ENCODE measurements around the gene ERBIN. TPM values are rescaled to one million over a fixed set of nuclear protein-coding genes. Genes with fewer than 3 reads are reported as not detected.

Gene ERBIN
- total RNA-seq, 1 experiment from 2014 or later = 70.6 TPM

DNA sequence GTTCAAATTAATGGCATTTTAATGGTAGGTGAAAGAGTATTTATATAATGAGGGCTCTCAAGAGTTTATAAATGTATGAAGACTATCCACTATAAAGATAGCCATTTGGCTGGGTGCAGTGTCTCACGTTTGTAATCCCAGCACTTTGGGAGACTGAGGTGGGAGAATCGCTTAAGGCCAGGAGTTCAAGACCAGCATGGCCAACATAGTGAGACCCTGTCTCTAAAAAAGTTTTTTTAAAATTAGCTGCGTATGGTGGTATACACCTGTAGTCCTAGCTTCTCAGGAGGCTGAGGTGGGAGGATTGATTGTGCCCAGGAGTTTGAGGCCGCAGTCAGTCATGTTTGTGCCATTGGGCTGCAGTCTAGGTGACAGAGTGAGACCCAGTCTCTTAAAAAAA, 61.6 kb downstream of the ERBIN start:
- H3K36me3 ChIP-seq = no peaks in the 10 kb centered on the region; the same call in 1 of the 2 replicates

DNA sequence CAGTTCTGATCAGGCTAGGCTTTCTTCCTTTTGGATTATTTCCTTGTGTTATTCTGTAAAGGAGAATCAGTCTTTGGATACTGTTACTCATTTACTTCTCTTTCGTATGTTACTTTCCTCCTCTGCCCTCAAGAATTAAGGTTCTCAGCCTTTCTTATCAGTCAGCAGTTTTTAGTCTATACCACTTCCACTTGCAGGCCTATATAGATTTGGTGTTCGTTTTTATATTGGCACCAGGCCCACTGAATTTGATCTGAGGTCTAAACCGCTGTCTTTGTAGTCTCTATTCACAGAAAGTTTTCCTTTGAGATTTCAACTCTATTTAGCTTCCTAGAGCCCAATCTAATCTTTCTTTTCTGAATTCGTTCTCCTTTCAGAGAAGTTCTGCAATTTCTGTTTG, 62.8 kb downstream of the ERBIN start:
- no peak for DNase-seq
- no peaks in the 10 kb centered on the region for H3K27me3 ChIP-seq
- H3K27ac ChIP-seq = no peak overlapping the region
- H3K4me1 ChIP-seq = no peaks in the 10 kb centered on the region; the same call in 1 of the 2 replicates
- H3K9me3 ChIP-seq (replicated peaks) = no peaks in the 10 kb centered on the region
- H3K4me3 ChIP-seq = no peak overlapping the region
- H3K36me3 ChIP-seq = peaks cover 1% of the 10 kb centered on the region; the same call in 1 of the 2 replicates

More for the DNA sequence above, 61.6 kb downstream of the ERBIN start:
- no peak overlapping the region for H3K4me3 ChIP-seq
- no peaks in the 10 kb centered on the region for H3K9me3 ChIP-seq (replicated peaks)
- DNase-seq = no peak
- no peak overlapping the region for H3K27ac ChIP-seq
- no peaks in the 10 kb centered on the region; the same call in 1 of the 2 replicates for H3K4me1 ChIP-seq
- H3K27me3 ChIP-seq = no peaks in the 10 kb centered on the region

DNA sequence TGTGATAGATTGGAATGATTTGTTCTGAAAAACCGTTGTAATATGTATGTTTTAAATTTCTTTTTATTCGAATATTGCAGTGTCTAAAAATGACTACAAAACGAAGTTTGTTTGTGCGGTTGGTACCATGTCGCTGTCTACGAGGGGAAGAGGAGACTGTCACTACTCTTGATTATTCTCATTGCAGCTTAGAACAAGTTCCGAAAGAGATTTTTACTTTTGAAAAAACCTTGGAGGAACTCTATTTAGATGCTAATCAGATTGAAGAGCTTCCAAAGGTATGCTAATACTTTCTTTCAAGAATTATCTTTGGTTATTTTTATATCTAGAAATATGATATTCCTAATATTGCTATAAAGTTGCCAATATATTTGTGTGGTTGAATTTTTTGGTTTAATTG, 66.3 kb downstream of the ERBIN start:
- no peaks in the 10 kb centered on the region for H3K27me3 ChIP-seq
- H3K9me3 ChIP-seq (replicated peaks) = no peaks in the 10 kb centered on the region
- no peak overlapping the region for H3K27ac ChIP-seq
- H3K36me3 ChIP-seq = peaks cover 3% of the 10 kb centered on the region
- H3K4me1 ChIP-seq = no peaks in the 10 kb centered on the region
- DNase-seq = no peak
- H3K4me3 ChIP-seq = no peak overlapping the region

DNA sequence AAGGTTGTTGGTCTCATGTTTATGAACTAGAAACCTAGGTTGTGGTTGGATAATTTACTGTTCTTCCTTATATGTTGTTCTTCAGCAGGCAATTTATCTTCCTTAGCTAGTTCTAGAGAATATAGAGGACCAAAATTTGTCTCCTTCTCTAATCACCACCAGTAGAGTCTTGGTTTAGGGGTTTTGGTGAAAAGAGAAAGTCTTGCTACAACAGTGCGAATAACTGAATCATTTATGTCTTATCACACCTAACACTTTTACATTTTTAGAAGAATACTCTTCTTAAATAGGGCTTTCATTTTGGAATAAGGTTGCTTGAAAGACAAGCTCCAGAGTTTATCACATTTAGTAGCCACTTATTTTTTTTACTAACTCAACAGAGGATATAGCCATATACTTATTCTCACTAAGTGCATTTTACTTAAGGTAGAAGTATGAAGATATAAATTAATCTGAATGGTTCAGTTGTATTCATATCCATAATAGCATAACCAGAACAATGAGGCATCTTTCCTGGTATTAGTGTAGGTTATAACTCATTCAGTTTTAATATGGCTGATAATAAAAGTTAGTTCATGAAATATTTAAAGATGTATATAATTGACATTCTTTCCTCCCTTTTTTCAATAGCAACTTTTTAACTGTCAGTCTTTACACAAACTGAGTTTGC, 67.9 kb downstream of the ERBIN start:
- H3K36me3 ChIP-seq = peaks cover 3% of the 10 kb centered on the region
- no peak overlapping the region for H3K4me3 ChIP-seq
- no peaks in the 10 kb centered on the region for H3K9me3 ChIP-seq (replicated peaks)
- H3K27me3 ChIP-seq = no peaks in the 10 kb centered on the region
- no peak for DNase-seq
- H3K27ac ChIP-seq = no peak overlapping the region
- H3K4me1 ChIP-seq = no peaks in the 10 kb centered on the region

DNA sequence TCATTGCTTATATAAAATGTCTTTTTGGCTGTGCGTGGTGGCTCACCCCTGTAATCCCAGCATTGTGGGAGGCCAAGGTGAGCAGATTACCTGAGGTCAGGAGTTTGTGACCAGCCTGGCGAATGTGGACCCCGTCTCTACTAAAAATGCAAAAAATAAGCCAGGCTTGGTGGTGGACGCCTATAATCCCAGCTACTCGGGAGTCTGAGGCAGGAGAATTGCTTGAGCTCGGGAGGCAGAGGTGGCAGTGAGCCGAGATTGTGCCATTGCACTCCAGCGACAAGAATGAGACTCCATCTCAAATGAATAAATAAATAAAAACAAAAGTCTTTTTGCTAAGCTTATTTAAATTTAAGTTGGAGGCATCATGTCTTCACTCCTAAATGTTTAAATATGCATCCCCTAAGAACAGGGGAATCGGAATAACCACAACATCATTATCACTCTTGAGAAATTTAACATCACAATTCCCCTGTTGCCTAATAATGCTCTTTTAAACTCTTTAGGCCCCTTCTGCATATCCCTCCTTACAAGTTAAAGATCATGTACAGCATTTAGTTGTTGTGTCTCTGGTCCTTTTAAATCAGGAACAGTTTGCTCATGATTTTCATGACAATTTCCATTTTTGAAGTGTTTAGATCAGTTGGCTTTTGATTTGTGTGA, 72.8 kb downstream of the ERBIN start:
- Histone ChIP-seq H3K4me1 (no peaks in the 10 kb centered on the region), H3K27me3 (no peaks in the 10 kb centered on the region), H3K36me3 (peaks cover 2% of the 10 kb centered on the region), H3K4me3 (no peak overlapping the region), H3K27ac (no peak overlapping the region), H3K9me3 (replicated peaks) (no peaks in the 10 kb centered on the region)
- no peak for DNase-seq

GRCh38 chr5:66001952-66002351, 75.6 kb downstream of the ERBIN start:
- no peaks in the 10 kb centered on the region; the same call in 1 of the 2 replicates for H3K36me3 ChIP-seq

GRCh38 chr5:66002415-66002814, 76.0 kb downstream of the ERBIN start:
- Histone ChIP-seq H3K36me3 (no peaks in the 10 kb centered on the region; the same call in 1 of the 2 replicates), H3K27ac (no peak overlapping the region), H3K27me3 (no peaks in the 10 kb centered on the region)

More at GRCh38 chr5:66001952-66002351, 75.6 kb downstream of the ERBIN start:
- no peak for DNase-seq
- Histone ChIP-seq H3K4me3 (no peak overlapping the region), H3K9me3 (replicated peaks) (0 out of 2 replicates have a peak, but pooled peaks cover 2% of the 10 kb centered on the region), H3K4me1 (no peaks in the 10 kb centered on the region), H3K27ac (no peak overlapping the region), H3K27me3 (no peaks in the 10 kb centered on the region)

GRCh38 chr5:66004216-66004615, 77.8 kb downstream of the ERBIN start:
- Histone ChIP-seq H3K27ac (no peak overlapping the region), H3K36me3 (no peaks in the 10 kb centered on the region; the same call in none of the 2 replicates), H3K27me3 (no peaks in the 10 kb centered on the region), H3K4me3 (no peak overlapping the region), H3K9me3 (replicated peaks) (0 out of 2 replicates have a peak, but pooled peaks cover 2% of the 10 kb centered on the region), H3K4me1 (no peaks in the 10 kb centered on the region)
- no peak for DNase-seq

More at GRCh38 chr5:66002415-66002814, 76.0 kb downstream of the ERBIN start:
- DNase-seq = no peak
- no peaks in the 10 kb centered on the region for H3K4me1 ChIP-seq
- H3K4me3 ChIP-seq = no peak overlapping the region
- H3K9me3 ChIP-seq (replicated peaks) = 0 out of 2 replicates have a peak, but pooled peaks cover 2% of the 10 kb centered on the region

DNA sequence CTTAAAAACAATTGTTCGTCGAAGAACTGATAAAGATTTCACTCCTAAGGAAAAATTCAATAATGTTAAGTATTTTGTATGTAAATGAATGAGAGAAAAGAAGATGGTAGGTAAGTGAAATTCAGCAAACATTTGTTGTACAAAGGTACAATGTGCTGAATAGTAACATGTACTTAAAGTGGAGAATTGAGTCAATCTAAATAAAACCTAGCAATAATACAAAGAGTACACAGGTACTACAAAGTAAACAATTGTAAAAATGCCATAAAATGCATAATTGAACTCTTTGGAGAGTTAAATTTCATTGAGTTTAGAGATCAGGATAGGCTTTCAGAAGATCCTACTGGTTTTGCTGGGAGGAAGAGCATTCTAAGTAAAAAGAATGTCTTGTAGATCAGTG, 82.9 kb downstream of the ERBIN start:
- no peak for DNase-seq
- Histone ChIP-seq H3K27me3 (no peaks in the 10 kb centered on the region), H3K36me3 (peaks cover 8% of the 10 kb centered on the region), H3K4me3 (no peak overlapping the region), H3K27ac (no peak overlapping the region), H3K4me1 (no peaks in the 10 kb centered on the region), H3K9me3 (replicated peaks) (0 out of 2 replicates have a peak, but pooled peaks cover 2% of the 10 kb centered on the region)

GRCh38 chr5:66010476-66010875, 84.1 kb downstream of the ERBIN start:
- H3K4me3 ChIP-seq = no peak overlapping the region
- H3K4me1 ChIP-seq = no peaks in the 10 kb centered on the region
- H3K36me3 ChIP-seq = peaks cover 8% of the 10 kb centered on the region
- DNase-seq = no peak
- H3K9me3 ChIP-seq (replicated peaks) = no peaks in the 10 kb centered on the region
- H3K27me3 ChIP-seq = no peaks in the 10 kb centered on the region
- H3K27ac ChIP-seq = no peak overlapping the region

DNA sequence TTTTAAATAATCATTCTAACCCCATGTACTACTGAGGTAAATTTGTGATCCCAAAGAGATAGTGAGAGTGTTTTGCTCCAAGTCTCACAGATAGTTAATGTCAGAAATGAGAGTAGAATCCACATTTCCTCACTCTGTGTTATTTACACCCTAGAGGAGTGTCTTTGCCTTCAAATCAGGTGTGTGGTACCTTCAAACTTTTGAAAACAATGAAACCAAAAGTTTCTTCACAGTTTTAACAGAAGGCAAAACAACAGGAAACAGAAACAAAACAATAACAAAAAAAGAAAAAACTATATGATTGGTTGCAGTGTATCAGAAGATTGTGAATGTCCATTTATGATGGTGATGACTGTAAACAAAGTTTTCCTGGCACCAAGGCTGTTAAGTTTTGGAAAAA, 85.9 kb downstream of the ERBIN start:
- Histone ChIP-seq H3K4me1 (no peaks in the 10 kb centered on the region), H3K9me3 (replicated peaks) (no peaks in the 10 kb centered on the region), H3K4me3 (no peak overlapping the region), H3K27me3 (no peaks in the 10 kb centered on the region), H3K27ac (no peak overlapping the region), H3K36me3 (peaks cover 10% of the 10 kb centered on the region)
- DNase-seq = no peak

DNA sequence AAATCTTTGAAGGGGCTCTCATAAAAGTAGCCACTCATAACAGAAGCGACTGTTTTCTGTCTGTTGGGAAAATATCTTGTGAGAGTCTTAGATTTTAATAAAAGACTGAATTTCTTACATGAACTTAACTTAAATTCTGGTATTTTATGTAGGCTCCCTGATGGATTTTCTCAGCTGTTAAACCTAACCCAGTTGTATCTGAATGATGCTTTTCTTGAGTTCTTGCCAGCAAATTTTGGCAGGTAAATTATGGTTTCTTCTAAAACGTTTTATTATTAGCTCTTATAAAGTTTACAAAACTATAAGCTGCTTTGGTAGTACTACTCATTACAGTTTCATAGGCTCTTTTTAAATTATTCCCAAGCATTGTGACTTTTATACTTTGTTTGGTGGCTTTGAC, 87.0 kb downstream of the ERBIN start:
- DNase-seq = no peak
- H3K9me3 ChIP-seq (replicated peaks) = no peaks in the 10 kb centered on the region
- H3K27ac ChIP-seq = no peak overlapping the region
- no peaks in the 10 kb centered on the region for H3K4me1 ChIP-seq
- no peaks in the 10 kb centered on the region for H3K27me3 ChIP-seq
- no peak overlapping the region for H3K4me3 ChIP-seq
- peaks cover 10% of the 10 kb centered on the region for H3K36me3 ChIP-seq

- no peaks in the 10 kb centered on the region for H3K4me1 ChIP-seq
- no peaks in the 10 kb centered on the region for H3K27me3 ChIP-seq
- no peak for DNase-seq
- H3K4me3 ChIP-seq = no peak overlapping the region
- no peak overlapping the region for H3K27ac ChIP-seq
- no peaks in the 10 kb centered on the region for H3K9me3 ChIP-seq (replicated peaks)
- peaks cover 10% of the 10 kb centered on the region; the same call in 1 of the 2 replicates for H3K36me3 ChIP-seq
Measured at GRCh38 chr5:66013906-66014305, 87.5 kb downstream of the ERBIN start.

- Histone ChIP-seq H3K27me3 (no peaks in the 10 kb centered on the region), H3K4me3 (no peak overlapping the region), H3K9me3 (replicated peaks) (no peaks in the 10 kb centered on the region), H3K36me3 (peaks cover 13% of the 10 kb centered on the region), H3K27ac (no peak overlapping the region), H3K4me1 (no peaks in the 10 kb centered on the region)
- DNase-seq = no peak
Measured at GRCh38 chr5:66015196-66015960, 89.0 kb downstream of the ERBIN start.

- Histone ChIP-seq H3K36me3 (peaks cover 32% of the 10 kb centered on the region), H3K4me3 (no peak overlapping the region), H3K27ac (no peak overlapping the region), H3K4me1 (no peaks in the 10 kb centered on the region), H3K27me3 (no peaks in the 10 kb centered on the region), H3K9me3 (replicated peaks) (no peaks in the 10 kb centered on the region)
- DNase-seq = no peak
Measured at GRCh38 chr5:66021585-66021984, 95.2 kb downstream of the ERBIN start.

All from SJCRH30 (cell line).